SK-N-SH (cell line): ENCODE results near the gene HSPB7. TPM values are rescaled to one million over a fixed set of nuclear protein-coding genes. Genes with fewer than 3 reads are reported as not detected.

Experiments used
- CTCF ChIA-PET: fragments of 300-600, 350-600 bp; formaldehyde crosslinking; extraction: SDS; loops from one replicate; lab custom pipeline; 2021; lab: Yijun Ruan, JAX
- POLR2A ChIA-PET: fragments of 350-600 bp; sonication (Branson Sonifier 250); formaldehyde crosslinking; extraction: SDS; loops from one replicate; lab custom pipeline; 2020; ENCODE audit warnings: antibody characterized with exemption, inconsistent platforms; lab: Yijun Ruan, JAX
- DNase-seq: peaks from one replicate; pipeline ENCODE4 v3.0.0; 2012
- H2AFZ ChIP-seq: fragments of 200-600 bp; sonication (generic); 2 replicates; pipeline ENCODE4 v1.8.1; 2016; ENCODE audit warnings: antibody characterized with exemption, mild to moderate bottlenecking, low read depth
- H3F3A ChIP-seq: fragments of 200-600 bp; sonication (generic); replicated peaks from 2 replicates; pipeline ENCODE3; 2016; ENCODE audit warnings: antibody characterized with exemption, mild to moderate bottlenecking; ENCODE audit not compliant: insufficient read depth
- H3K27ac ChIP-seq, 2 experiments: fragments of 200-500 bp in 1 of 2; fragments of 200-600 bp in 1 of 2; sonication (Bioruptor generic) in 1 of 2; sonication (generic), shearing (Covaris generic) in 1 of 2; 2 replicates each; pipeline versions ENCODE4 v1.5.1 to v1.6.1; 2014 to 2016; ENCODE audit warnings: low read depth in 2 of 2, inconsistent platforms in 1 of 2, low read length in 1 of 2, mild to moderate bottlenecking in 1 of 2, mixed read lengths in 1 of 2
- H3K27me3 ChIP-seq: fragments of 200-600 bp; sonication (generic), shearing (Covaris generic); 2 replicates; pipeline ENCODE4 v1.6.1; 2016; ENCODE audit warnings: mixed run types; ENCODE audit not compliant: insufficient read depth
- H3K36me3 ChIP-seq, 2 experiments: fragments of 200-500 bp in 1 of 2; fragments of 200-600 bp in 1 of 2; sonication (Bioruptor generic) in 1 of 2; sonication (generic) in 1 of 2; replicated peaks in 1 of 2; 2 replicates each; pipeline versions ENCODE3 to v1.5.1; 2014 to 2016; ENCODE audit warnings: low read length in 1 of 2, mild to moderate bottlenecking in 1 of 2; ENCODE audit not compliant: insufficient read depth in 2 of 2, control insufficient read depth in 1 of 2
- H3K4me1 ChIP-seq, 2 experiments: fragments of 200-500 bp in 1 of 2; fragments of 200-600 bp in 1 of 2; sonication (Bioruptor generic) in 1 of 2; sonication (generic), shearing (Covaris generic) in 1 of 2; 2 replicates each; pipeline versions ENCODE4 v1.5.1 to v1.6.1; 2014 to 2016; ENCODE audit warnings: low read depth in 1 of 2, low read length in 1 of 2, mixed run types in 1 of 2; ENCODE audit not compliant: insufficient read depth in 2 of 2, control insufficient read depth in 1 of 2
- H3K4me2 ChIP-seq: fragments of 200-600 bp; sonication (generic), shearing (Covaris generic); 2 replicates; pipeline ENCODE4 v1.6.1; 2017; ENCODE audit warnings: mixed run types
- H3K4me3 ChIP-seq, 2 experiments: fragments of 200-500 bp in 1 of 2; fragments of 200-600 bp in 1 of 2; sonication (Bioruptor generic) in 1 of 2; sonication (generic), shearing (Covaris generic) in 1 of 2; 2 replicates each; pipeline versions ENCODE4 v1.5.1 to v1.8.1; 2014 to 2016; ENCODE audit warnings: low read depth in 2 of 2, inconsistent platforms in 1 of 2, low read length in 1 of 2, mild to moderate bottlenecking in 1 of 2, mixed read lengths in 1 of 2, moderate library complexity in 1 of 2
- H3K79me2 ChIP-seq: fragments of 200-600 bp; sonication (generic); 2 replicates; pipeline ENCODE4 v1.8.1; 2017; ENCODE audit warnings: mild to moderate bottlenecking; ENCODE audit not compliant: insufficient read depth
- H3K9ac ChIP-seq: fragments of 200-600 bp; sonication (generic); 2 replicates; pipeline ENCODE4 v1.6.1; 2017; ENCODE audit warnings: mixed run types
- H3K9me2 ChIP-seq: fragments of 200-600 bp; sonication (generic); 2 replicates; pipeline ENCODE4 v1.6.1; 2017; ENCODE audit warnings: mixed run types
- H3K9me3 ChIP-seq: fragments of 200-600 bp; sonication (generic); 2 replicates; pipeline ENCODE4 v1.6.1; 2017; ENCODE audit warnings: mixed run types, mild to moderate bottlenecking, moderate library complexity
- H4K20me1 ChIP-seq: fragments of 200-600 bp; sonication (generic); 2 replicates; pipeline ENCODE4 v1.6.1; 2017; ENCODE audit warnings: mild to moderate bottlenecking, mixed run types; ENCODE audit not compliant: insufficient read depth
- CHD2 ChIP-seq: fragments of 150-350 bp; IDR thresholded peaks from 2 replicates; pipeline ENCODE4 v1.6.1; 2018; ENCODE audit warnings: low read length; ENCODE audit not compliant: partially characterized antibody
- CTCF ChIP-seq: fragments of 200-600 bp; sonication (generic); IDR thresholded peaks from 2 replicates; pipeline ENCODE4 v1.6.1; 2017; ENCODE audit warnings: antibody characterized with exemption, mild to moderate bottlenecking, moderate library complexity
- EZH2phosphoT487 ChIP-seq: fragments of 200-600 bp; sonication (generic); IDR thresholded peaks from 2 replicates; pipeline ENCODE4 v1.6.1; 2017; ENCODE audit warnings: low read depth, mixed run types, mild to moderate bottlenecking, antibody characterized with exemption, moderate library complexity, borderline replicate concordance
- FOXJ3 ChIP-seq: sonication (generic); formaldehyde crosslinking; IDR thresholded peaks from 2 replicates; pipeline ENCODE4 v1.5.1; 2020; ENCODE audit warnings: mild to moderate bottlenecking, missing genetic modification reagents
- FOXM1 ChIP-seq: IDR thresholded peaks from 2 replicates; pipeline ENCODE4 v1.4.0; 2012; ENCODE audit warnings: low read depth, mild to moderate bottlenecking
- GATA2 ChIP-seq: sonication (generic); formaldehyde crosslinking; IDR thresholded peaks from 2 replicates; pipeline ENCODE4 v1.5.0; 2020; ENCODE audit warnings: mild to moderate bottlenecking, missing genetic modification reagents
- JUND ChIP-seq: IDR thresholded peaks from 2 replicates; pipeline ENCODE4 v1.4.0; 2012
- MAX ChIP-seq: IDR thresholded peaks from 2 replicates; pipeline ENCODE4 v1.4.0; 2012; ENCODE audit warnings: low read depth
- MXI1 ChIP-seq: IDR thresholded peaks from 2 replicates; pipeline ENCODE4 v1.6.1; 2012; ENCODE audit warnings: mild to moderate bottlenecking, low read depth, low read length, improper control_type of control experiment
- NRF1 ChIP-seq: IDR thresholded peaks from 2 replicates; pipeline ENCODE4 v1.6.1; 2012; ENCODE audit warnings: low read depth, mild to moderate bottlenecking, low read length
- RCOR1 ChIP-seq: fragments of 150-350 bp; IDR thresholded peaks from 2 replicates; pipeline ENCODE4 v1.6.1; 2017; ENCODE audit warnings: antibody characterized with exemption, low read length
- TCF12 ChIP-seq: IDR thresholded peaks from 2 replicates; pipeline ENCODE4 v1.4.0; 2012
- USF1 ChIP-seq: IDR thresholded peaks from 2 replicates; pipeline ENCODE4 v1.4.0; 2012; ENCODE audit warnings: low read depth, borderline replicate concordance
- YY1 ChIP-seq: IDR thresholded peaks from 2 replicates; pipeline ENCODE4 v1.4.0; 2012; ENCODE audit warnings: low read depth, mild to moderate bottlenecking
- WGBS: methylation state at CpG from one replicate; pipeline ENCODE4 v1.1.6; 2017; ENCODE audit warnings: low lambda C conversion rate; 5-methylcytosine and 5-hydroxymethylcytosine counted together
- polyA plus RNA-seq, 3 experiments: library from polyadenylated mRNA; depleted of rRNA; stranded (reverse); fragments of >200 nt; gene quantifications; 2 replicates each; pipeline ENCODE4 v1.2.3, GENCODE V29; 2012

HSPB7 gene
- polyA plus RNA-seq, 1 of the 3 experiments (the other 2 are of a cell fraction): 0.05 TPM

DNA sequence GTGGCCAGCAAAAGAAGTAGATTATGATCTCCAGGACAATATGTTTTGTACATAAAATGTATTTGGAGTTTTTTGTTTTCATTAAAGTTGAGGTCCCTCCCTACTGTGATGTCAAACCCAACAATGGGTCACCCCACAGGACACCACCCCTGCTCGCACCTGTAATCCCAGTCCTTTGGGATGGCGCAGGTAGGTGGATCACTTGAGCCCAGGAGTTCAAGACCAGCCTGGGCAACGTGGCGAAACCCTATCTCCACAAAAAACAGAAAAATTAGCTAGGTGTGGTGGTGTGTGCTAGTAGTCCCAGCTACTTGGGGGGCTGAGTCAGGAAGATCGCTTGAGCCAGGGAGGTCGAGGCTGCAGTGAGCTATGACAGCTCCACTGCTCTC lies 50.9 kb downstream of the HSPB7 start:
- Histone ChIP-seq H3K9me3 (no peaks in the 10 kb centered on the region), H3K27ac (peak overlapping the region in 1 of 2 experiments; percentile 70; a peak in 1 of 4 replicates), H2AFZ (no peak overlapping the region), H3K36me3 (peaks cover 26 to 32% of the 10 kb centered on the region in 2 experiments), H3F3A (peaks cover 28% of the 10 kb centered on the region), H3K4me1 (peaks cover 7 to 32% of the 10 kb centered on the region in 2 experiments), H3K4me2 (no peak overlapping the region), H4K20me1 (peaks cover 19% of the 10 kb centered on the region; the same call in 1 of the 2 replicates), H3K4me3 (no peak overlapping the region), H3K9me2 (no peaks in the 10 kb centered on the region), H3K9ac (no peak overlapping the region), H3K27me3 (no peaks in the 10 kb centered on the region), H3K79me2 (peaks cover 95% of the 10 kb centered on the region)
- 100% methylated on average over 6 of the region's 6 CpGs for WGBS
- CTCF ChIA-PET: interaction anchor here (1.5 kb wide), 1 partner anchor 152 kb away, joined by 4 read pairs; no protein-coding TSS in a partner anchor
- POLR2A ChIA-PET: no interaction called here
- no peak for TF ChIP-seq RCOR1
- TF ChIP-seq CTCF: no peak
- no peak for TF ChIP-seq CHD2
- no peak for TF ChIP-seq FOXM1
- no peak for TF ChIP-seq GATA2 (CRISPR knock-in tag)
- no peak for TF ChIP-seq TCF12
- TF ChIP-seq NRF1: no peak
- no peak for TF ChIP-seq EZH2phosphoT487
- no peak for TF ChIP-seq YY1
- TF ChIP-seq USF1: no peak
- TF ChIP-seq JUND: no peak
- no peak for TF ChIP-seq FOXJ3 (CRISPR knock-in tag)
- no peak for TF ChIP-seq MAX
- TF ChIP-seq MXI1: no peak
- no peak for DNase-seq
